Gastrocnemius medialis (tissue), 4 donors: ENCODE measurements around the gene KRT73.

Experiments used
- POLR2A ChIP-seq, 2 donors: fragments of 450-650 bp; IDR thresholded peaks; one replicate each; pipeline ENCODE4 v1.6.1; 2017; ENCODE audit warnings: antibody characterized with exemption in 2 of 2, mild to moderate bottlenecking in 2 of 2, moderate library complexity in 2 of 2
- TF ChIP-seq, protein P1 (sequence below), 5 experiments: fragments of 450-650 bp in 3 of 5; fragments of 200-600 bp in 2 of 5; sonication (generic) in 2 of 5; IDR thresholded peaks in 4 of 5; conservative IDR thresholded peaks in 1 of 5; 1 replicate in 4 of 5; 2 replicates in 1 of 5; pipeline ENCODE4 v1.5.1; 2016 to 2019; ENCODE audit warnings: antibody characterized with exemption in 5 of 5, mild to moderate bottlenecking in 3 of 5, moderate library complexity in 3 of 5

- TF ChIP-seq, protein P1, sequence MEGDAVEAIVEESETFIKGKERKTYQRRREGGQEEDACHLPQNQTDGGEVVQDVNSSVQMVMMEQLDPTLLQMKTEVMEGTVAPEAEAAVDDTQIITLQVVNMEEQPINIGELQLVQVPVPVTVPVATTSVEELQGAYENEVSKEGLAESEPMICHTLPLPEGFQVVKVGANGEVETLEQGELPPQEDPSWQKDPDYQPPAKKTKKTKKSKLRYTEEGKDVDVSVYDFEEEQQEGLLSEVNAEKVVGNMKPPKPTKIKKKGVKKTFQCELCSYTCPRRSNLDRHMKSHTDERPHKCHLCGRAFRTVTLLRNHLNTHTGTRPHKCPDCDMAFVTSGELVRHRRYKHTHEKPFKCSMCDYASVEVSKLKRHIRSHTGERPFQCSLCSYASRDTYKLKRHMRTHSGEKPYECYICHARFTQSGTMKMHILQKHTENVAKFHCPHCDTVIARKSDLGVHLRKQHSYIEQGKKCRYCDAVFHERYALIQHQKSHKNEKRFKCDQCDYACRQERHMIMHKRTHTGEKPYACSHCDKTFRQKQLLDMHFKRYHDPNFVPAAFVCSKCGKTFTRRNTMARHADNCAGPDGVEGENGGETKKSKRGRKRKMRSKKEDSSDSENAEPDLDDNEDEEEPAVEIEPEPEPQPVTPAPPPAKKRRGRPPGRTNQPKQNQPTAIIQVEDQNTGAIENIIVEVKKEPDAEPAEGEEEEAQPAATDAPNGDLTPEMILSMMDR (IDR thresholded peaks at IDR 0.05 in 4 of 5, conservative IDR thresholded peaks at IDR 0.05 in 1 of 5), result no peak
- TF ChIP-seq POLR2A (IDR thresholded peaks at IDR 0.05), result no peak
Measured at GRCh38 chr12:52585066-52585465, 33.3 kb downstream of the KRT73 start.
